Ramos (cell line): ENCODE measurements around the gene DDAH2.

Source experiments
- in situ Hi-C: fragments of 300-500 bp; cut with MboI; formaldehyde crosslinking; loops from one replicate; pipeline ENCODE4 v1.14.3; 2022; ENCODE audit warnings: low sequenced_read_pairs; ENCODE audit not compliant: unreplicated experiment

Gene DDAH2

GRCh38 chr6:31692886-31693285 lies 36.2 kb downstream of the DDAH2 start:
- in situ Hi-C loops: no loop called here

GRCh38 chr6:31692353-31692752 lies 36.7 kb downstream of the DDAH2 start:
- in situ Hi-C loops: no loop called here

- in situ Hi-C loops: no loop called here
Measured at GRCh38 chr6:31691564-31692108, 37.5 kb downstream of the DDAH2 start.

DNA sequence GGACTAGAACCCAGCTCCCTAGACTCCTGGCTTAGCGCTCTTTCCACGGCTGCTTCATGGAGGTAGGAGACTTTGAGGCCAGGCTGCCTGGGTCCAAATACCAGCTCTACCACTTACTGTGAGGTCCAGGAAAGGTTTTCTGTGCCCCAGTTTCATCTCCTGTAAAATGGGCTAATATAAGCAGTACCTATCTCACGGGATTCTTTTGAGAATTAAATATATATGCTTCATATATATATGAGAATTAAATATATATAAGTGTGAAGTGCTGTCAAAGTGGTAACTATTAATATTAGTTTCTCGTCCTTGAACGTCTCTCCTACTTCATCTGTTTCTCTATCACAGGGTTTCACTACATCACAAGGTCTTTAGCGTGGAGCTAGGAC lies 38.0 kb downstream of the DDAH2 start:
- in situ Hi-C loops: no loop called here

DNA sequence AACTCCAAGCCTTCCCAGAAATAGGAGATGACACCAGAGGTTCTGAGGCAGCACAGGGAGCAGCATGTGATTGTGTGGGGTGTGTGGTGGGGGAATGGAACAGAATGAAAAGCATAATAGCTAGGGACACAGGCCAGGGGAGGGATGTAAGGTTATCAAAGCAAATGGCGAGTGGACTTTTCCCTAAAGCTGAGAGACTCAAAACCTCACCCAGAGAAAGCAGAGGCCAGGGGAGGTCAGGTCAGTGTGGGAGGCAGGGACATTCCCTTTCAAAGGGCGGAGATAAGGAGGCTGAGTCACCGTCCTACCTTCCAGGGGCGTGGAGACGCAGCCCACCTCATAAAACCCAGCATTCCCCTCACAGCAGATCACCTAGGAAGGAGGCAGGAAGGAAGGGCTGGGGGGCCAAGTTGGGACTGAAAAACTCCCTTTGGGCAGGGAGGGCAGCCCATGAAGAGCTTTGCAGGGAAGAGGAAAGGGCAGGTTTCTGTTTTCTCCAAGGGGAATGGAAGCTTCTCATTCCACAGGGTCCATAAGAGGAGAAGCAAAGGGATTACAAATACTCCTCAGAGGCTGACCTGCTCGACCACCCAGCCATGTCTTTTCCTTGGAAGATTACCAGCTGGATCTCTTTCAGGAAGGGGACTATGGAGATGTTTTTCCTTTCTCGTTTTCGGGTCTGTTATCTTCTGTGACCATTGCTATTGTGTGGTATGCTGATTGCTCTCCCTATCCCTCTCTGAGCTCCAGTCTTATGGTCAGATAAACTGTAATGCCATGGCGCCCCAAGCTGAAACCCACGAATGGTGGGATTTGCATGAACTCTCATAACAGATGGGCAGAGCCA lies 38.6 kb downstream of the DDAH2 start:
- in situ Hi-C loops: no loop called here

- in situ Hi-C loops: no loop called here
Measured at GRCh38 chr6:31689249-31690110, 39.6 kb downstream of the DDAH2 start.

DNA sequence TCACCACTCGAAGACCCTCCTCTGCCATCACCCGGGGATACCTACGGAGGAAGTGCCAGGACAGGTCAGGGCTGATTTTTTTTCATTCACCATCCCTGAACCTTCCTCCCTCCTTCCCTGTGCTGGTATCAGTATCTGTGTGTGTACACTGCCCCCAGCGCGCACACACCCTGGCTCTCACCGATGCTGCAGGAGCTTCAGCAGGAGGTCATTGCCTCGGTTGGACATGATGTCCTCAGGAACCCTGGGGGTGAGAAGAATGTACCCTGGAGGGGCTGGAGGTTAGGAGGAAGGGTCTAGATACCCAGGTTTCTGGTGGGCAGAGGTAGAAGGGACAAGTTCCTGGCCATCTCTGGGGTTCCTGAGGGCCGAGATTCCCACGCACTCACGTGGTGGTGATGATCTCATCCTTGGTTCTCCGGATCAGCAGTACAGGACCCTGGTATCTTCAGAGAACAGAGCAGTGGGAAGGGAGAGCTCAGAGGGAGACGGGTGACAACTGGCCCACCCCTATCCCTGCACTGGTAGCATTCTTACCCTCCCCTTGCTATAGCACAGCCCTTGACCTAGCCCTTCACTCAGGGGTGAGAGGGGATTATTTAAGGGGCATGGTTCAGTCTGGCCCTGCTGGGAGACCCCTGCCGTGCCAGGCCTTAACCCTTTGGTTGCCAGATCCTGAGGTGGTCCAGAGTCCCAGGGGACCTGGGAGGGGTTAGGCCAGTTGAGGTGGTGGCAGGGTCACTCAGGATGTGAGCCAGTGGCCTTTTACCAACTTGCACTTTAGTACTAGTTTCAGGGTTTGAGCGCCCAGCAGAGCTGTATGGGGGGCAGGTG lies 41.0 kb downstream of the DDAH2 start:
- in situ Hi-C loops: no loop called here

- in situ Hi-C loops: no loop called here
Measured at GRCh38 chr6:31687321-31687720, 41.8 kb downstream of the DDAH2 start.

DNA sequence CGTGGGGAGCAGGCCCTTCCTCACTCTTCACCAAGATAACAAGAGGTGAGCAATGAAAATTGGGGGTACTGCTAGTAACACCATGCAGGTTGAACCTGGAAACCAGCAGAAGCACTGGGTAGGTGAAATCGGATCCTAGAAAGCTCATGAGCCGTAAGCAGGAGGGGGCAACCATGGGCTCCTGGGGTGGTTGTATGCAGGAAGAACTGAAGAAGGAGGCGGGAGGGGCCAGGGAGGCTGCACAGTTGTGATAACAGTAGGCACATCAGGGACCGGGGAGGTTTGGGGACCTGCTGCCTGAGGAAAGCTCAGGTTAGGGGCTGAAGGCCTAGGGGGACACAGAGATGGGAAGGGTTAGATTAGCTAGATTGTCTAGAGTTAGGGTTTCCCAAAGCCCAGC lies 42.6 kb downstream of the DDAH2 start:
- in situ Hi-C loops: no loop called here

- in situ Hi-C loops: no loop called here
Measured at GRCh38 chr6:31683591-31683990, 45.5 kb downstream of the DDAH2 start.

DNA sequence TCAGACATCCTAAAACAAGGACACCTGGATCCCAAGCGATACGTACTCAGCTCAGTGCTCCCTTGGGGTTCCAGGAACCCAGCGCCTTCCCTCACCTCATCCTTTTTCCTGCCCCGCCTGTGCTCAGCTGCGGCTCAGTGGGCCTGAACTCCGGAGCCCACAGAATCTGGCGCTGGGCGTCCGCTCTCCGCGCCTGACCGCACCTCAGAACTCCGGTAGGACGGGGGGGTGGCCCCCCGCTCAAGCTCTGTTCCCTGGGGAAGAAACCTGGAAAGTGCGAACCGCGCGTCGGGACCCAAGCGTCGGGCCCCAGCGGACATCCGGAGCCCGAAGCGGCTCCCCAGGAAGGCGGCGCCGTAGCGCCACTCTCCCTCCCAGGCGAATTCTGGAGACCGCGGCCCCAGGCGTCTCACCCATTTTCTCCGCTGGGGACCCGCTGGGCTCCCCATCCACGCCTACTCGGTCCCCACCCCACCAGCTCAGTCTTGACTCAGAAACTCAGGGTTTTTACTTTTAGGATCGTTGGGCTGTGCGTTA lies 47.9 kb downstream of the DDAH2 start:
- in situ Hi-C loops: no loop called here

DNA sequence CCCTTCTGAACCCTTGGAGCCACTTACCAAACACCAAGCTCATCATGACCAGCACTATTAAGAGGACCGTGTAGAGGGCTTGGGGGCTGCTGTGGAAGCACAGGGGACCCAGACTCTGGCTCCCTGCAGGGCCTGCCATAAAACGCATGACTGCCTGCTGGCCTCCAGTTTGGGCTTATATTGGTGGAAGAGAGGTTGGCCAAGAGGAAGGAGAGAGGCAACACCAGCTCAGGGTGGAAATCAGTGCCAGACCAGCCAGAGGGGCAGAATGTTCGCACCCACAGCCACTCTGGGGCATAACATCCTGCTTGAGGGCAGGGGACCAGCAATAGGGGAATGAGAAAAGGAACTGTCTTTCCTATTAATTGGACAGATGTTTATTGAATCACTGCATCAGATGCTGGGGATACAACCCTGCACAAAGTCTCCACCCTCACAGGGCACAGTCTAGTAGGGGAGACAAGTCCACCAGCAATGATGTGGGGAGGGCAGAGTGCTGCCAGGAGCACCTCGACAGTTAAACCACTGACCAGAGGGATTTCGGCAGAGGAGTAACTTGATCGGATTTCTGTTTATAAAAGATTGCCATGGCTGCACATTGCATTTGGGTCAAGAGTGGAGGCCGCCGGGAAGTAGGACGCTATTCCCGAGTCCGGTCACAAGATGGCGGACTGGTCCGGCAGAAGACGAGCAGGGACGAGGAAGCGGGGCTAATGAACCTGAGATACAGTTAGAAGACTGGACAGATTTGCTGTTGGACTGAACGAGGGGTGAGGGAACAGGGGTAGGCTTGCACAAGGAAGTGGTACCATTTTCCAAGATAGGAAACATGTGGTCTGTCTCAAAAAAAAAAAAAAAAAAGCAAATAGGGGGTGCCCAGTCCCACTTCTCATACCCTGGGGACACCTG lies 48.6 kb downstream of the DDAH2 start, which contains the start of gene LY6G5C:
LY6G5C (minus strand) TSS at position 842 of the 909 bp plus-strand sequence; CDS start at position 148, 694 bp downstream.
- in situ Hi-C loops: no loop called here

DNA sequence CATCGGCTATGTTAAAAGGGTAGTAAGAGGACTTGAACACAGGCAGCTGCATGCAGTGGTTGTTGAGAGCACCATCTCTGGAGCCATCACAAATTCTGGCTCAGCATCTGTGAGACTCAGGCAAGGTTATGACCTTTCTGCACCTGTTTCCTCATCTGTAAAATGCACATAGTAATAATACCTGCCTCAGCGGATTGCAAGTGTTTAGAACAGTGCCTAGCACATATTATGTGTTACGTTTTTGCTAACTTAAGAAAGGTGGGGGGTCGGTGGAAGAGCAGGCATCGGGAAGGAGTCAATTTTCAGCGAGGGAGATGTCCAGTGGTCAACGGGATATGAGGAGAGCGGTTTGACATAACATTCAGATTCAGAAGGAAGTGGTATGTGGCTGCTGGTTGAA lies 51.1 kb downstream of the DDAH2 start:
- in situ Hi-C loops: no loop called here
